Activated CD4-positive, alpha-beta T cell treated with anti-CD3 and anti-CD28 coated beads, Interleukin-2, amount 50 U/mL, for 1 hour (primary cell): Measurements from ENCODE around the gene SHROOM2.

Source experiments
- DNase-seq: peaks from one replicate; pipeline ENCODE4 v3.0.0-alpha.2; 2020

The SHROOM2 gene

GRCh38 chrX:9952300-9952699 is 166.1 kb downstream of the SHROOM2 start:
- no peak for DNase-seq

DNA sequence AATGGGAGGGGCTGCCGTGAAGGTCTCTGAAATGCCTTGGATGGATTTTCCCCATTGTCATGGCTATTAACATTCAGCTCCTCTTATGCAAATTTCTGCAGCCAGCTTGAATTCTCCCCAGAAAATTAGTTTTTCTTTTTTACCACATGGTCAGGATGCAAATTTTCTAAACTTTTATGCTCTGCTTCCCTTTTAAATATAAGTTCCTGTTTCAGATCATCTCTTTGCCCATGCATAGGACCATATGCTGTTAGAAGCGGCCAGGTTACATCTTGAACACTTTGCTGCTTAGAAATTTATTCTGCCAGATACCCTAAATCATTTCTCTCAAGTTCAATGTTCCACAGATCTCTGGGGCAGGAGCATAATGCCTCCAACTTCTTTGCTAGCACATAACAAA is 167.2 kb downstream of the SHROOM2 start:
- DNase-seq: no peak

- no peak for DNase-seq
Measured at GRCh38 chrX:9955506-9955905, 169.3 kb downstream of the SHROOM2 start.

DNA sequence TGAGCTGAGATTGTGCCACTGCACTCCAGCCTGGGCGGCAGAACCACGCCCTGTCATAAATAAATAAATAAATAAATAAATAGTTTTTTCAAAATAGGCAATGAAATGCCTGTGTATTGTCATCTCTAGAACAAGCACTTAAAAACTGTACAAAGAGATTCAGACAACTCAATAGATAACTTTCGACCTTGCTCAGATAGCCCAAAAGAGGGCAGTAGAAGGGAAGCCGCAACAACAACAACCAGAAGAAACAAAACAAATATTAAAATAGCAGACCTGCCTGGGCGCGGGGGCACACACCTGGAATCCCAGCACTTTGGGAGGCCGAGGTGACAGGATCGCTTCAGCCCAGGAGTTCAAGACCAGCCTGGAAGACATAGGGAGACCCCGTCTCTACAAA is 171.5 kb downstream of the SHROOM2 start:
- no peak for DNase-seq

GRCh38 chrX:9958183-9958582 is 172.0 kb downstream of the SHROOM2 start:
- no peak for DNase-seq

DNA sequence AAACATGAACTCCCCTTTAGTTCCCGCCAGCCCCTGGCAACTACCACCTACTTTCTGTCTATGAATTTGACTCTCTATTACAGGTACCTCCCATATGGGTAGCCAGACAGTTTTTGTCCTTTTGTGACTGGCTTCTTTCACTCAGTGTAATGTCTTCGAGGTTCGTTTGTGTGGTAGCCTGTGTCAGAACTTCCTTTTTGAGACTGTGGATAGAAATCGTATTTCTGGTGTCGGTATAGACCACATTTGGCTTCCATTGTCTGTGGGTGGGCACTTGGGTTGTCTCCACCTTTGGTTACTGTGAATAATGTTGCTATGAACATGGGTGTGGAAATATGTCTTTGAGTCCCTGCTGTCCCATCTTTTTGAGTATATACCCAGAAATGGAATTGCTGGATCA is 175.5 kb downstream of the SHROOM2 start:
- no peak for DNase-seq

DNA sequence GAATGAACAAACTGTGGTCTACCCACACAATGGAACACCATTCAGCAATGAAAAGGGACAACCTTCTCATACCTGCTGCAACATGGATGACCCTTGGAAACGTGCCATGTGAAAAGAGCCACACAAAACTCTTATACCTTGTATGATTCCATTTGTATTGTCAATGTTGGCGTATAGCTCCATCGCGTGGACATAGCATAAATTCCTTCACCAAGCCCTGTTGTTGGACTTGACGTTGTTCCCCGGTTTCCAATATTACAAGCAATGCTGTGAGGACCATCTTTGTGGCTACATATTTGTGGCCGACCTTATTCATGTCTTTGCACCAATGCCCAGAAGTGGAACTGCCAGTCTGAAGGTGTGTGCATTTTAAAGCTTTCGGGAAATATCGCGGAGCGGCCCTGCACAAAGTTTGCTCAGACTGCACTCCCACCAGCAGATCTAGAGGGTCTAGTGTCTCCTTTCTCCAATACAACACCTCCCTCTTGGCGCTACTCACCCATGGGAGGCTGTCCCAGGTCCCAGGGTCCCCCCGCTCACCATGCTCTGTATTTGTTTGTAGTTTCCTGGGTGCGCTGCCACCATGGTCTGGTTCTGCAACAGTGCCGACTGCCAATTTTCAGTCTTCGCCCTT is 180.7 kb downstream of the SHROOM2 start, which contains the start of gene CLDN34:
TSS of gene CLDN34 (plus strand) at position 584 of the 634 bp plus-strand sequence. CDS start at position 584, 0 bp downstream.
- DNase-seq: no peak

DNA sequence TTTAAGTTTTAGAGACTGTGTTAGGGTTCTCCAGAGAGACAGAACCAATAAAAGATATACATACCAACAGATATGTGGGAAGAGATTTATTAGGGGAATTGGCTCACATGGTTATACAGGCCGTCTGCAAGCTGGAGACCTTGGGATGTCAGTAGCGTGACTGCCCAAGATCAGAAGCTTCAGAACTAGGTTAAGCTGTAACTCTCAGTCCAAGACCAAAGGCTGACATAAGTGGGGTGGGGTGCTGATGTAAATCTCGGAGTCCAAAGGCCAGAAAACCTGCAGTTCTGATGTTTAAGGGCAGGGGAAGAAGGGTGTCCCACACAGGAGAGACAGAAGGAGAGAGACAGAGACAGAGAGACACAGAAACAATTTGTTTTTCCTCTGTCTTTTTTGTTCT is 191.4 kb downstream of the SHROOM2 start:
- no peak for DNase-seq

GRCh38 chrX:9980401-9980800 is 194.2 kb downstream of the SHROOM2 start:
- no peak for DNase-seq

GRCh38 chrX:9980927-9981326 is 194.7 kb downstream of the SHROOM2 start:
- no peak for DNase-seq

- no peak for DNase-seq
Measured at GRCh38 chrX:9983441-9983840, 197.2 kb downstream of the SHROOM2 start.

DNA sequence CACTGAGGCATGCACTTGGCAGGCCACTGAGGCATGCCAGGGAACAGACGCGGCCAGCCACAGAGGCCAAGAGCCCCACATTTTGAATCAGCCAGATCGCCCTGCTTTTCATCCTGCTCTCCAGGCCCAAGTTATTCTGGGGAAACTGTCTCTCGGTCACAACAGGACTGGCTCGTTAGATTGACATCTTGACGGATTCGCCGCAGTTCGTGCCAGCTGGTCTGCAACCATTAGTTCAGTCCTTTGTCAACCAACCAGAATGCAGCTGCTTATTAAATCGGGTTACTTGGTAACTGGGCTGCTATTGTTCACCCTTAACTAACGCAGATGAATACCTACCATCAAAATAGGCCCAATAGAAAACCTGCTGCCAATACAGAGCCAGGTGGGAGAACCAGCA is 197.6 kb downstream of the SHROOM2 start:
- no peak for DNase-seq

DNA sequence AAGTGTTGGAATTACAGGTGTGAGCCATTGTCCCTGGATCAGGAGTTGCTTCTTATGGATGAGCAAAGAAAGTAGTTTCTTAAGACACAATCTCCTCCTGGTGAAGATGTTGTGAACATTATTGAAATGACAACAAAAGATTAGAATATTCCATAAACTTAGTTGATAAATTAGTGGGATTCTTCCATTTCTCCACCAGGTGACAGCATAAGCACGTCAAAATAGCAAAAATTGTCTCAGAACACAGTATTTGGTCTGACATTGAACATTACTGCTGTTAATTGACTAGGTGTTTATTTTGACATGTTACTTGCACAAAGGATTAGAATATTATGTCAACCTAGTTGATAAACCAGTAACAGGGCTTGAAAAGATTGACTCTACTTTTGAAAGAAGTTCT is 202.5 kb downstream of the SHROOM2 start:
- no peak for DNase-seq

GRCh38 chrX:9992061-9992460 is 205.8 kb downstream of the SHROOM2 start:
- no peak for DNase-seq

GRCh38 chrX:9992724-9993123 is 206.5 kb downstream of the SHROOM2 start:
- DNase-seq: no peak

- DNase-seq: peak; percentile 75
Measured at GRCh38 chrX:9995855-9996339, 209.7 kb downstream of the SHROOM2 start.

DNA sequence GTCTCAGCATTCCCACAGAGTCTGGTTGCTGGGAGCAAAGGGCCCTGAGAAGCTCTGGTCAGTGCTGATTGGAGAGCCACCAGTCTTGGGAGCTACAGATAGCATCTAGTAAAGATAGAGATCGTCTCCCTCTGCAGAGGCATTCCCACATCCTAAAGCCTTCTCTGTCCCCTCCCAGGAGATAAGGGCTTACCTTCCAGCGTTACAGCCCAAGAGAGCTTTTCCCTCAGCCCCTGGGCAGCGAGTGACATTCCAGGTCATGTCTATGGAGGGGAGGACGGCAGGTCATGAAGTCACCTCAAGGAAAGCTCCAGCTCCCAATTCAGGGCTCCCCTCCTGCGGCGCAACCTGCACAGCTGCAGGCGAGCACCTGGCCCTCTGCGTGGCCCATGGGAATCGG is 210.8 kb downstream of the SHROOM2 start:
- DNase-seq: no peak

DNA sequence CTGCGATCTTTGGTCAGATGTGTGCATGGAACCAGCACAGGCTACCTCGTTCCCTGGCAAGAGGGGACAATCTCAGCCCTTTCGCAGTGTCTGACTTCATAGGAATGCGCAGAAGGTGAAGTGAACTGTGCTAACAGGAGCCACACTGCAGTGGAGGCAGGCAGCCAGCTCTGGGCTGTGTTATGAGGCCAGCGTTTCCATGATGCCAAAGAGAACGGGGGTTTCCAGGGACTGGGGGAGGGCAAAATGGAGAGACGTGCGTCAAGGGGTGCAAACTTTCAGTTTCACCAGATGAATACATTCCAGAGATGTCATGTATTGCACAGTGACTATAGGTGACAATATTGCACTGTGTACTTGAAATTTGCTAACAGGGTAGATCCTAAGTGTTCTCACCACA is 211.3 kb downstream of the SHROOM2 start:
- peak; percentile 10 for DNase-seq
